ENCODE data around the gene STKLD1. TPM values are rescaled to one million over a fixed set of nuclear protein-coding genes. Genes with fewer than 3 reads are reported as not detected.
A peak's percentile ranks its signal among the peaks of the same experiment; 100 is the strongest.

STKLD1 gene
- total and polyA plus RNA-seq, 2 experiments from 2014 or later = 2.2 to 5.1 TPM

DNA sequence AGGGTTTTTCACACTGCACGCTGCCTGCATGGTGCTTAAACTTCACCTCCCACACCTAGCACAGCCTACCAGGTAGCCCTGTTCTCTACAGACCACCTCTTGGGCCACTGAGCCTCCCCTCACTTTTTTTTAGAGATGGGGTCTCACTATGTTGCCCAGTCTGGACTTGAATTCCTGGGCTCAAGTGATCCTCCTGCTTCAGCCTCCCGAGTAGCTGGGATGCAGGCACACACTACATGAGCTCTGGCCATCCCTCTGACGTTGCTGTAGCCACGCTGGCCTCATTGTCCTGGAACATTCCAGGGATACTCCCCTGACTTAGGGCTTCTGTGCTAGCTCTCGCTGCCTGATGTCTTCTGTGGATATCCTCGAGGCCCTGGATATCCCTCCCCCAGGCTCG, 76.4 kb downstream of the STKLD1 start:
- Histone ChIP-seq H3K27me3 (no peaks in the 10 kb centered on the region), H3K4me3 (no peak overlapping the region), H3K27ac (no peak overlapping the region), H3K9me3 (ENCODE audit: low read depth) (no peaks in the 10 kb centered on the region), H3K36me3 (no peaks in the 10 kb centered on the region), H3K4me1 (ENCODE audit: low read depth) (no peaks in the 10 kb centered on the region)
- TF ChIP-seq, protein P1, sequence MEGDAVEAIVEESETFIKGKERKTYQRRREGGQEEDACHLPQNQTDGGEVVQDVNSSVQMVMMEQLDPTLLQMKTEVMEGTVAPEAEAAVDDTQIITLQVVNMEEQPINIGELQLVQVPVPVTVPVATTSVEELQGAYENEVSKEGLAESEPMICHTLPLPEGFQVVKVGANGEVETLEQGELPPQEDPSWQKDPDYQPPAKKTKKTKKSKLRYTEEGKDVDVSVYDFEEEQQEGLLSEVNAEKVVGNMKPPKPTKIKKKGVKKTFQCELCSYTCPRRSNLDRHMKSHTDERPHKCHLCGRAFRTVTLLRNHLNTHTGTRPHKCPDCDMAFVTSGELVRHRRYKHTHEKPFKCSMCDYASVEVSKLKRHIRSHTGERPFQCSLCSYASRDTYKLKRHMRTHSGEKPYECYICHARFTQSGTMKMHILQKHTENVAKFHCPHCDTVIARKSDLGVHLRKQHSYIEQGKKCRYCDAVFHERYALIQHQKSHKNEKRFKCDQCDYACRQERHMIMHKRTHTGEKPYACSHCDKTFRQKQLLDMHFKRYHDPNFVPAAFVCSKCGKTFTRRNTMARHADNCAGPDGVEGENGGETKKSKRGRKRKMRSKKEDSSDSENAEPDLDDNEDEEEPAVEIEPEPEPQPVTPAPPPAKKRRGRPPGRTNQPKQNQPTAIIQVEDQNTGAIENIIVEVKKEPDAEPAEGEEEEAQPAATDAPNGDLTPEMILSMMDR (IDR thresholded peaks at IDR 0.05; ENCODE audit: low read depth, low read length) = no peak
- DNase-seq (ENCODE audit: low read depth in 1 of 2, low spot score in 1 of 2) = no peak

DNA sequence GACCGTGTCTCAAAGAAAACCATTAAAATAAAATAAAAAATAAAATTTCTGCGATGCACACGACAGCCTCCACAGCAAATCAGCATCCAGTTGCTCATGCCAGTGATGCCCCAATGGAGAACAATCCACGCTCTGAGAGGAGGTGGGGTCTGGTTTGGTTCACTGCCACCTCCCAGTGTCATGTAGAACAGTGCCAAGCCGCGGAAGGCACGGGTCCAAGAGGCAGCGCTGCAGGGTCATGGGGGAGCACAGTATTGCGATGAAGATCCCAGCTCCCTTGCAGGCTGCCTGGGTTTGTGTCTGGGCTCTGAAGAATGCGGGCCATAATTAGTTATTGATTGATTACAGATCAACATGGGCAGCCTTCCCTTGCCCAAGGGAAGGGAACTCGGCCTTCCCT, 77.5 kb downstream of the STKLD1 start:
- Histone ChIP-seq H3K4me3 (no peak overlapping the region), H3K27ac (no peak overlapping the region), H3K27me3 (no peaks in the 10 kb centered on the region), H3K9me3 (ENCODE audit: low read depth) (no peaks in the 10 kb centered on the region), H3K4me1 (ENCODE audit: low read depth) (no peaks in the 10 kb centered on the region), H3K36me3 (no peaks in the 10 kb centered on the region)
- DNase-seq (ENCODE audit: low read depth in 1 of 2, low spot score in 1 of 2) = peak in 1 of 2 donors; percentile 46
- TF ChIP-seq, protein P1 (IDR thresholded peaks at IDR 0.05; ENCODE audit: low read depth, low read length) = no peak

DNA sequence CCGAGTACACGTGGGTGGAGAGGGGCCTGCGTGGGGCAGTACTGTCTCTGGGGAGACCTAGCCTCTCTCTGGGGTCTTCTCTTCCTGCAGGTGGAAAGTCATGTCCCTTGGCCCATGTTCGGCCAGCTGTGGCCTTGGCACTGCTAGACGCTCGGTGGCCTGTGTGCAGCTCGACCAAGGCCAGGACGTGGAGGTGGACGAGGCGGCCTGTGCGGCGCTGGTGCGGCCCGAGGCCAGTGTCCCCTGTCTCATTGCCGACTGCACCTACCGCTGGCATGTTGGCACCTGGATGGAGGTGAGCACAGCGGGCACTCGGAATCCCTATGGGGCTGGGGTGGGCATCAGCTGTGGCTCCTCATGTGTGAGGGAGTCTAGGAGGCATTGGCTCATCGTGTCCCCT, 78.2 kb downstream of the STKLD1 start:
- no peak overlapping the region for H3K27ac ChIP-seq
- no peaks in the 10 kb centered on the region for H3K27me3 ChIP-seq
- DNase-seq (ENCODE audit: low read depth in 1 of 2, low spot score in 1 of 2) = no peak
- H3K36me3 ChIP-seq = no peaks in the 10 kb centered on the region
- no peaks in the 10 kb centered on the region for H3K4me1 ChIP-seq (ENCODE audit: low read depth)
- TF ChIP-seq, protein P1 (IDR thresholded peaks at IDR 0.05; ENCODE audit: low read depth, low read length) = no peak
- H3K9me3 ChIP-seq (ENCODE audit: low read depth) = no peaks in the 10 kb centered on the region
- no peak overlapping the region for H3K4me3 ChIP-seq

DNA sequence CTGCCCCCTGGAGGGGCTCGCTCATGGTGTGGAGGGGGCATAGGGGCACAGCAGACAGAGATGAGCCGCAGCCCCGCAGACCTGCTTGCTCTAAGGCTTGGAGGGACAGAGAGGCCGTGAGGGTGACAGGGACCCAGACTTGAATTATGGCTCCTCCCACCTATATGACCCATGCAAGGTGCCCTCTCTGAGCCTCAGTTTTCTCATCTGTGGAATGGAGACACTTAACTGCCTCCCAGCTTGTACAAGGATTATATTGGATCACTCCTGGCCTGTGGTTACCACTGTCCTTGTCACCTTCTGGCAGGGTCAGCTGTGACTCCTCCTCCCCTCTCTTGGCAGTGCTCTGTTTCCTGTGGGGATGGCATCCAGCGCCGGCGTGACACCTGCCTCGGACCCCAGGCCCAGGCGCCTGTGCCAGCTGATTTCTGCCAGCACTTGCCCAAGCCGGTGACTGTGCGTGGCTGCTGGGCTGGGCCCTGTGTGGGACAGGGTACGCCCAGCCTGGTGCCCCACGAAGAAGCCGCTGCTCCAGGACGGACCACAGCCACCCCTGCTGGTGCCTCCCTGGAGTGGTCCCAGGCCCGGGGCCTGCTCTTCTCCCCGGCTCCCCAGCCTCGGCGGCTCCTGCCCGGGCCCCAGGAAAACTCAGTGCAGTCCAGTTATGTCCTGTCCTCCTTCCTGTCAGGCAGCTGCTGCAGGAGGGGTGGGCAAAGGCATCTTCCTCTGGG, 78.9 kb downstream of the STKLD1 start:
- Histone ChIP-seq H3K9me3 (ENCODE audit: low read depth) (no peaks in the 10 kb centered on the region), H3K4me3 (no peak overlapping the region), H3K4me1 (ENCODE audit: low read depth) (no peaks in the 10 kb centered on the region), H3K27ac (no peak overlapping the region), H3K36me3 (no peaks in the 10 kb centered on the region), H3K27me3 (no peaks in the 10 kb centered on the region)
- DNase-seq (ENCODE audit: low read depth in 1 of 2, low spot score in 1 of 2) = no peak
- TF ChIP-seq, protein P1 (IDR thresholded peaks at IDR 0.05; ENCODE audit: low read depth, low read length) = no peak

Other genes starting within 250 kb of the STKLD1 start
- gene GBGT1, start 212.5 kb upstream of the STKLD1 start, total RNA-seq = 5.6 and 11.9 TPM in 2 replicates
- gene GBGT1, start 212.5 kb upstream of the STKLD1 start, polyA plus RNA-seq = 0.87 and 2.8 TPM in 2 replicates
- gene OBP2B, start 167.1 kb upstream of the STKLD1 start, total RNA-seq = not detected in 2 replicates
- 0.35 TPM in 1 of 2 replicates, not detected in the other for gene OBP2B, start 167.1 kb upstream of the STKLD1 start, polyA plus RNA-seq
- 0.04 and 0.30 TPM in 2 replicates for gene ABO, start 101.2 kb upstream of the STKLD1 start, total RNA-seq
- 0.12 TPM in 1 of 2 replicates, not detected in the other for gene ABO, start 101.2 kb upstream of the STKLD1 start, polyA plus RNA-seq
- 31.8 and 33.6 TPM in 2 replicates for gene SURF6, start 40.2 kb upstream of the STKLD1 start, total RNA-seq
- 25.7 and 26.9 TPM in 2 replicates for gene SURF6, start 40.2 kb upstream of the STKLD1 start, polyA plus RNA-seq
- 101 and 125 TPM in 2 replicates for gene MED22, start 28.2 kb upstream of the STKLD1 start, total RNA-seq
- gene MED22, start 28.2 kb upstream of the STKLD1 start, polyA plus RNA-seq = 60.6 and 74.9 TPM in 2 replicates
- 2,223 and 2,233 TPM in 2 replicates for gene RPL7A, start 28.1 kb upstream of the STKLD1 start, total RNA-seq
- 404 and 480 TPM in 2 replicates for gene RPL7A, start 28.1 kb upstream of the STKLD1 start, polyA plus RNA-seq
- gene SURF1, start 19.9 kb upstream of the STKLD1 start, total RNA-seq = 32.9 and 38.6 TPM in 2 replicates
- gene SURF1, start 19.9 kb upstream of the STKLD1 start, polyA plus RNA-seq = 88.2 and 88.3 TPM in 2 replicates
- gene SURF2, start 19.8 kb upstream of the STKLD1 start, total RNA-seq = 38.2 and 49.9 TPM in 2 replicates
- 35.1 and 38.3 TPM in 2 replicates for gene SURF2, start 19.8 kb upstream of the STKLD1 start, polyA plus RNA-seq
- 121 and 191 TPM in 2 replicates for gene SURF4, start 306 bp upstream of the STKLD1 start, total RNA-seq
- 129 and 200 TPM in 2 replicates for gene SURF4, start 306 bp upstream of the STKLD1 start, polyA plus RNA-seq
- gene REXO4, start 41.6 kb downstream of the STKLD1 start, total RNA-seq = 35.7 and 50.2 TPM in 2 replicates
- 27.1 and 30.1 TPM in 2 replicates for gene REXO4, start 41.6 kb downstream of the STKLD1 start, polyA plus RNA-seq
- gene ADAMTS13, start 46.0 kb downstream of the STKLD1 start, total RNA-seq = 12.2 and 16.9 TPM in 2 replicates
- gene ADAMTS13, start 46.0 kb downstream of the STKLD1 start, polyA plus RNA-seq = 10.1 and 11.2 TPM in 2 replicates
- gene CACFD1, start 83.6 kb downstream of the STKLD1 start, total RNA-seq = 61.7 and 73.8 TPM in 2 replicates
- gene CACFD1, start 83.6 kb downstream of the STKLD1 start, polyA plus RNA-seq = 56.6 and 64.0 TPM in 2 replicates
- gene SLC2A6, start 102.7 kb downstream of the STKLD1 start, total RNA-seq = 2.4 and 8.6 TPM in 2 replicates
- gene SLC2A6, start 102.7 kb downstream of the STKLD1 start, polyA plus RNA-seq = 3.9 and 8.6 TPM in 2 replicates
- not detected in 2 replicates for gene MYMK, start 148.6 kb downstream of the STKLD1 start, total RNA-seq
- gene MYMK, start 148.6 kb downstream of the STKLD1 start, polyA plus RNA-seq = not detected in 2 replicates
- gene ADAMTSL2, start 158.3 kb downstream of the STKLD1 start, total RNA-seq = 27.2 and 38.3 TPM in 2 replicates
- gene ADAMTSL2, start 158.3 kb downstream of the STKLD1 start, polyA plus RNA-seq = 13.6 and 18.4 TPM in 2 replicates
- 4.6 and 5.6 TPM in 2 replicates for gene FAM163B, start 233.0 kb downstream of the STKLD1 start, total RNA-seq
- 0.20 TPM in 1 of 2 replicates, not detected in the other for gene FAM163B, start 233.0 kb downstream of the STKLD1 start, polyA plus RNA-seq